ENCODE measurements around the gene GLCCI1. TPM values are rescaled to one million over a fixed set of nuclear protein-coding genes. Genes with fewer than 3 reads are reported as not detected.

GLCCI1 gene
- total and polyA plus RNA-seq, 2 of the 13 experiments (the other 11 are each of a cell fraction or from before 2014, with no cell fraction given), result 1.3 to 1.7 TPM

DNA sequence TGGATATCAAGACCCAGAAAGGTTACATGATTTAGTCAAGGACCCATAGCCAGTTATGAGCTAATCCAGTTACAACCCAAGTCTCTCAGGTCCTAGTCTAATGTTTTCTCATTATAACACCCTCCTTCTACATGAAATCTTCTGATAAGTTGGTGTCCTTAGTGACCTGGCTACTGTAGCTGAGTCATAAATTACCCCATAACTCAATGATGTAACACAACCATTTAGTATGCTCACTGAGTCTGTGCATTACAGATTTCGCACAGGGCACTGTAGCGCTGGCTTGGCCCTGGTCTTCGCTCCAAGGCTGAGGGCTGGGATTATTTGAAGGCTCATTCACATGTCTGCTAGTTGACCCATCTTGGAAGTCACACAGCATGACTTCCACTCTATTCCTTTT lies 36.0 kb upstream of the GLCCI1 start:
- intact Hi-C loops (cut with micrococcal nuclease; ENCODE audit: unreplicated experiment), result no loop called here
- CTCF ChIA-PET (ENCODE audit: low intra/inter-chr PET ratio, low total read pairs), result no interaction called here

More for the DNA sequence above, 36.0 kb upstream of the GLCCI1 start:
- FAIRE-seq, result no peak
- Histone ChIP-seq H3K4me2 (ENCODE audit: low read depth, low read length) (no peak overlapping the region), H4K20me1 (ENCODE audit: insufficient read depth, low read length) (no peaks in the 10 kb centered on the region), H3K27me3 (ENCODE audit: control insufficient read depth in 1 of 2, insufficient read depth in 2 of 2, low read length in 2 of 2) (no peaks in the 10 kb centered on the region), H3K4me1 (ENCODE audit: insufficient read depth, low read length) (no peaks in the 10 kb centered on the region), H3K9ac (ENCODE audit: insufficient read depth, low read depth, low read length) (no peak overlapping the region), H3K9me3 (ENCODE audit: low read length) (no peaks in the 10 kb centered on the region), H2AFZ (ENCODE audit: low read length) (no peak overlapping the region), H3K4me3 (replicated peaks in 1 of 3; ENCODE audit: insufficient read depth in 1 of 3, low read depth in 2 of 3, low read length in 3 of 3) (no peak overlapping the region), H3K27ac (ENCODE audit: extremely low read length, insufficient read depth, low read length) (no peak overlapping the region), H3K36me3 (replicated peaks in 1 of 2; ENCODE audit: control insufficient read depth in 1 of 2, insufficient read depth in 2 of 2, low read length in 2 of 2) (no peaks in the 10 kb centered on the region), H3K79me2 (ENCODE audit: insufficient read depth, low read length) (no peaks in the 10 kb centered on the region)
- TF ChIP-seq POLR2AphosphoS2 (IDR thresholded peaks at IDR 0.05; ENCODE audit: low read depth, low read length) (no peak), ZNF30 (CRISPR knock-in tag; IDR thresholded peaks at IDR 0.05) (no peak), FLYWCH1 (CRISPR knock-in tag; IDR thresholded peaks at IDR 0.05) (no peak), ATF7-NPFF (CRISPR knock-in tag; IDR thresholded peaks at IDR 0.05; ENCODE audit: low read depth) (no peak), ZFP36L2 (CRISPR knock-in tag; IDR thresholded peaks at IDR 0.05) (no peak), SKI (IDR thresholded peaks at IDR 0.05; ENCODE audit: partially characterized antibody) (no peak), GFI1 (CRISPR knock-in tag; IDR thresholded peaks at IDR 0.05; ENCODE audit: borderline replicate concordance) (no peak), ZNF432 (CRISPR knock-in tag; IDR thresholded peaks at IDR 0.05; ENCODE audit: borderline replicate concordance) (no peak), SRSF1 (optimal IDR thresholded peaks at IDR 0.05; ENCODE audit: low read depth, low read length) (no peak), TOE1 (CRISPR knock-in tag; IDR thresholded peaks at IDR 0.05) (no peak), EP300 (IDR thresholded peaks at IDR 0.05; ENCODE audit: low read depth in 2 of 2, low read length in 2 of 2) (no peak), EP300 (CRISPR knock-in tag; IDR thresholded peaks at IDR 0.05; ENCODE audit: borderline replicate concordance) (no peak), ATRX (CRISPR knock-in tag; IDR thresholded peaks at IDR 0.05; ENCODE audit: borderline replicate concordance) (no peak), SMARCC2 (IDR thresholded peaks at IDR 0.05) (no peak), ZNF331 (CRISPR knock-in tag; IDR thresholded peaks at IDR 0.05) (no peak), GABPB1 (CRISPR knock-in tag; IDR thresholded peaks at IDR 0.05) (no peak), CHD4 (IDR thresholded peaks at IDR 0.05; ENCODE audit: borderline replicate concordance, low read length) (no peak), HOXA5 (CRISPR knock-in tag; IDR thresholded peaks at IDR 0.05) (no peak)
- TF ChIP-seq, protein P1, sequence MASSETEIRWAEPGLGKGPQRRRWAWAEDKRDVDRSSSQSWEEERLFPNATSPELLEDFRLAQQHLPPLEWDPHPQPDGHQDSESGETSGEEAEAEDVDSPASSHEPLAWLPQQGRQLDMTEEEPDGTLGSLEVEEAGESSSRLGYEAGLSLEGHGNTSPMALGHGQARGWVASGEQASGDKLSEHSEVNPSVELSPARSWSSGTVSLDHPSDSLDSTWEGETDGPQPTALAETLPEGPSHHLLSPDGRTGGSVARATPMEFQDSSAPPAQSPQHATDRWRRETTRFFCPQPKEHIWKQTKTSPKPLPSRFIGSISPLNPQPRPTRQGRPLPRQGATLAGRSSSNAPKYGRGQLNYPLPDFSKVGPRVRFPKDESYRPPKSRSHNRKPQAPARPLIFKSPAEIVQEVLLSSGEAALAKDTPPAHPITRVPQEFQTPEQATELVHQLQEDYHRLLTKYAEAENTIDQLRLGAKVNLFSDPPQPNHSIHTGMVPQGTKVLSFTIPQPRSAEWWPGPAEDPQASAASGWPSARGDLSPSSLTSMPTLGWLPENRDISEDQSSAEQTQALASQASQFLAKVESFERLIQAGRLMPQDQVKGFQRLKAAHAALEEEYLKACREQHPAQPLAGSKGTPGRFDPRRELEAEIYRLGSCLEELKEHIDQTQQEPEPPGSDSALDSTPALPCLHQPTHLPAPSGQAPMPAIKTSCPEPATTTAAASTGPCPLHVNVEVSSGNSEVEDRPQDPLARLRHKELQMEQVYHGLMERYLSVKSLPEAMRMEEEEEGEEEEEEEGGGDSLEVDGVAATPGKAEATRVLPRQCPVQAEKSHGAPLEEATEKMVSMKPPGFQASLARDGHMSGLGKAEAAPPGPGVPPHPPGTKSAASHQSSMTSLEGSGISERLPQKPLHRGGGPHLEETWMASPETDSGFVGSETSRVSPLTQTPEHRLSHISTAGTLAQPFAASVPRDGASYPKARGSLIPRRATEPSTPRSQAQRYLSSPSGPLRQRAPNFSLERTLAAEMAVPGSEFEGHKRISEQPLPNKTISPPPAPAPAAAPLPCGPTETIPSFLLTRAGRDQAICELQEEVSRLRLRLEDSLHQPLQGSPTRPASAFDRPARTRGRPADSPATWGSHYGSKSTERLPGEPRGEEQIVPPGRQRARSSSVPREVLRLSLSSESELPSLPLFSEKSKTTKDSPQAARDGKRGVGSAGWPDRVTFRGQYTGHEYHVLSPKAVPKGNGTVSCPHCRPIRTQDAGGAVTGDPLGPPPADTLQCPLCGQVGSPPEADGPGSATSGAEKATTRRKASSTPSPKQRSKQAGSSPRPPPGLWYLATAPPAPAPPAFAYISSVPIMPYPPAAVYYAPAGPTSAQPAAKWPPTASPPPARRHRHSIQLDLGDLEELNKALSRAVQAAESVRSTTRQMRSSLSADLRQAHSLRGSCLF (CRISPR knock-in tag; IDR thresholded peaks at IDR 0.05; ENCODE audit: borderline replicate concordance), result no peak
- POLR2A ChIA-PET, result no interaction called here
- WGBS (ENCODE audit: low lambda C conversion rate), result 77% methylated on average over 3 of the region's 3 CpGs
- DNase-seq (ENCODE audit: low spot score), result no peak
- no TSS peak for BruUV-seq (replicated peaks)
- in situ Hi-C loops (cut with HindIII; ENCODE audit: extremely low pct_ligation_motif_present, low pct_unique_long_range_greater_than_20kb), result no loop called here
- no peak for ATAC-seq
